Right hindlimb (tissue), 1 donor: ENCODE data around the gene AMDHD2.
A peak's percentile ranks its signal among the peaks of the same experiment; 100 is the strongest.
"Not testable (repeated sequence)": the region's sequence is repeated elsewhere in the genome, so short reads cannot be mapped to it uniquely, and the experiment has no call there.

Source experiments
- DNase-seq: peaks from one replicate; pipeline ENCODE4 v3.0.0-alpha.2; 2018

AMDHD2 gene

DNA sequence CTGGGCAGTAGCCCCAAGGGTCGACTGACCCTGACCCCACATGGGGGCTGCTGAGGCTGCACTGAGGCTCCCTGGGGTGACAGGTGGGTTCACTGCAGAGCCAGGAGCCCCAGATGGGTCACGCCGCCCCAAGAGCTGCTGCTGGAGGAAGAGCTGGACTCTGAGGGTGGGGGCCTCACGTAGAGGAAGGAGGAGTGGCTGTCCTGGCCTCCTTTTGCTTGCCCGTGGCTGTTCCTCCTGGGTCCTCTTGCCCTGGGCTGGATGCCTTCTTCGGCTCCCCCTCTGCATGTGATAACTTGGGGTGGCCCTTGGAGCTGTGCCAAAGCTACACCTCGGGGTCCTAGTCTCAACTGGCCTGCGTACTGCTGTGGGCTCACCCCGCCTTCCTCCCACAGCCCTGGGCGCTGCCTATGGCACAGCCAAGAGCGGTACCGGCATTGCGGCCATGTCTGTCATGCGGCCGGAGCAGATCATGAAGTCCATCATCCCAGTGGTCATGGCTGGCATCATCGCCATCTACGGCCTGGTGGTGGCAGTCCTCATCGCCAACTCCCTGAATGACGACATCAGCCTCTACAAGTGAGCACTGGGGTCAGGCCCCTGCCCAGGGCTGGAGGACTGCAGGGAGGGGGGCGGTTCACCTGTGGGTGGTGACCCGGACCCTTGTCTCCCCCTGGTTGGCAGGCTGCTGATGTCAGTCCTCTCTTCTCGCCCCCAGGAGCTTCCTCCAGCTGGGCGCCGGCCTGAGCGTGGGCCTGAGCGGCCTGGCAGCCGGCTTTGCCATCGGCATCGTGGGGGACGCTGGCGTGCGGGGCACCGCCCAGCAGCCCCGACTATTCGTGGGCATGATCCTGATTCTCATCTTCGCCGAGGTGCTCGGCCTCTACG, 1.1 kb upstream of the AMDHD2 start:
- DNase-seq: peak; percentile 32

DNA sequence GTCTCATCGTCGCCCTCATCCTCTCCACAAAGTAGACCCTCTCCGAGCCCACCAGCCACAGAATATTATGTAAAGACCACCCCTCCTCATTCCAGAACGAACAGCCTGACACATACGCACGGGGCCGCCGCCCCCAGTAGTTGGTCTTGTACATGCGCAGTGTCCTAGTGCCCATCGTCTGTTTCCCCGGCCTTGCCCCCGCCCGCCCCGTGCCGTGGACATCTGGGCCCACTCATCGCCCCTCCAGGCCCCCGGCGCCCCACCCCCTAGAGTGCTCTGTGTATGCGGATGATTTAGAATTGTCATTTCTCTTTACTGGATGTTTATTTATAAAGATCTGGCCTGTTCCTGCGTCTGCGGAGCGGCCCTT, 475 bp upstream of the AMDHD2 start:
- DNase-seq: no peak

DNA sequence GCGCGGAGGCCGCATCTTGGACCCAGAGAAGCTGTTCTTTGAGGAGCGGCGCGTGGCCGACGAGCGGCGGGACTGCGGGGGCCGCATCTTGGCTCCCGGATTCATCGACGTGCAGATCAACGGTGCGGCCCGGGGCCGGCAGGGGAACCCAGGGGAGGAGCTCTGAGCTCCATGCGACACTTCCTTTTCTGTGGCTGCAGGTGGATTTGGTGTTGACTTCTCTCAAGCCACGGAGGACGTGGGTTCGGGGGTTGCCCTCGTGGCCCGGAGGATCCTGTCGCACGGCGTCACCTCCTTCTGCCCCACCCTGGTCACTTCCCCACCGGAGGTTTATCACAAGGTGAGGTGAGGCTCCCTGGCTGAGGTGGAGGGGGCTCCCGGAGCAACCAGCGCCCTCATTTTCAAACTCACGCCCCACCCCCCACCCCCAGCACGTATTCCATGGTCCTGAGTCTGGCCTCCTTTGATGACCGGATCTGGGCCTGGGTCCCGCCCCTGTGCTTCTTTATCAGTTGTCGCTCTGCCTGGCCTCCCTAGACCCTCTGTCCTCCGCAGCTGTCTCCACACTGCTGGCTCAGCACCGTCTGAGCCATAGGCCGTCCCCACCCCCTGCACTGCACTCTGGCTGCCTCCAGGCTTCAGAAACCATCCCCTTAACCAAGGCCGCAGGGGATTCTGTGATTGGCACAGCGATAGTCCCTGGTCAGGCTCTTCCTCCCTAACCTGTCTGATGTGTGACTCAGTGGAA, 787 bp downstream of the AMDHD2 start:
- DNase-seq: peak; percentile 24

DNA sequence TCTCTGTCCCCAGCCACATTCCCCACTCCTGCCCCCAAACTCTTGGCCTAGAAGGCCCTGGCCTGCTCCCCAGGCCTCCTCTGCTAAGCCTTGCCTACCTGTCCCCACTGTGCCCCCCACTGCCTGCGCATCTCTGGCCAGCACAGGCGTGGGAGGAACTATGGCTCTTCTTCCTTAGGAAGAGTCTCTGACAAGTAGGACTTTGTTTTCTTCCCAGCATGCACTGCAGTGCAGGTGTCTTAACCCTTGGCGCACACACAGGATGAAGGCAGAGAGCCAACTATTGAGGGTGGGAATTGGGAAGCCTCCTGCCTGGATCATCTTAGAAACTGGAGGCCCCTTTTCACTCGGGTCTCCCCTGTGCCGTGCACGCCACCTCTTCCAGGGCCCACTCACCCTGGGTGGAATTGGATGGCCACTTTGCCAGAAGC, 3.6 kb downstream of the AMDHD2 start:
- DNase-seq: no peak

DNA sequence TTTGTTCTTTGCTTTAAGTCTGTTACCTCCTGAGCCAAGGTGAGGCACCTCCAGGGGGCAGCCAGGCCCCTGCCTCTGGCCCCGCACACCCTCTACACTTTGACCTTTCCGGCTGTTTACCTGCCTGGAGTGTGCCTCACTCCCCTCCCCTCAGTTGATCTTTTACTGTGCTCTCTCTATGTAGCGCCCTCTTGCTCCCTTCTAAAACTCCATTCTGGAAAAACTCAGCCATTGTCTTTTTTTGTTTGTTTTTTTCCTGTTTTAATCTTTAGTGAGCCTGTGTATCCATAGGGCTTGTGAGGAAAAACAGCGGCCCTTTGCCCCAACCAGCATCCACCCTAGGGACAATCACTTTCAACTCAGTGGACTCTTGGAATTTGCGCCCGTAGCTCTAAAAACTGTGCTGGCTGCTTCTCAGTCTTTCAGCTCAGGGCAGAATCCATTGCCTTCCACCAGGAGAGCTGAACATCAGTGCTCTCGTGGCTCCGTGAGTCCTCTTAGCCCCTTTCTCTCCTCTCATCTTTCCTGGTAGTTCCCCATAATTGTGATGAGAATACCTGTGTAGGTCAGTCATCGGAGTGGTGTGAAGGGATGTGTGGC, 4.3 kb downstream of the AMDHD2 start:
- no peak for DNase-seq

DNA sequence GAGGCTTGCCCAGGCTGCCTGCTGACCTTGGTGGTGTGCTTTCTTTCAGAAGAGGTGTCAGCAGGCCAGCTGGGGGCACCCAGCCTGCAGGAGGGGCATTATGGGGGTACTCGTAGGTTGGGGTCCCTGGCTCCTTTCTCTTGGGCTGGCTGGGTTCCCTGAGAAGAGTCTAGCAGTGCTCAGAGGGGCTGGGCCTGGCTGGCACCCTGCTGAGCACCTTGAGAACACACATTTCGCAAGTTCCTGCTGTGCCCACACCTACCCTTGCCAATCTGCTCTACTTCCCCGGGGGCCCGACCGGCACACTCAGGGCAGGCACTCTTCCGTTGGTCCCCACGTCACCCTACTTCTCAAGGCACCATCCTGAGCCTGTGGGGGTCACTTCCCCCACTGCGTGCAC, 6.0 kb downstream of the AMDHD2 start:
- no peak for DNase-seq

DNA sequence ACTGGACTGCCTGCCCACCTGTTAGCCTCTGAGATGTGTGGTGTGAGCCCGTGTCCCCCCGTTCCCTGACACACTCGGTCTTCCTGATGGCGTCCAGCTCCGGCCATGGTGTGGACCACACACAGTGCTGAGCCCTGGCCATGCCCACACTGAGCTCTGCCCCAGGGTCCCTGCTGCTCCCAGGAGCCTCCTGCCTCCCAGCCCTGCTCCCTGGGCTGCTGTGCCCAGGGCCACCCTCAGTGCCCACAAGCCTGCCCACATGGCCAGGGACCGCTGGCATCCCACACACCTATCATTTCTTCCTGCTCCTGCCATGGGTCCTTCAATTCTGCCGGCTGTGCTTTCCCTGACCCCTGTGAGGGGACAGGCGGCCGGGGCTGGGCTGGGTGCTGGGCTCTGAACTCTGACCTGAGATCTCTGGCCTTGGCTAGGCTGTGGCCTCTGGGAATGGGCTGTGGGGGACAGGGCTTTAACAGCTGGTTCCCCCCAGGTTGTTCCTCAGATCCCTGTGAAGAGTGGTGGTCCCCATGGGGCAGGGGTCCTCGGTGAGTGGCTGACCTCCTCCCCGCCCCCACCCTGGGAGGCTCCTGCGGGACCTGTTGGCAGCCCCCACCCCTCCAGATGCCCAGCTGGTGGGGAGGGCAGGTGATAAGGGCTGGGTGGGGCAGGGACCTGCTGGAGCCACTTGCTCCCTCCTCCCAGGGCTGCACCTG, 7.1 kb downstream of the AMDHD2 start:
- no peak for DNase-seq

DNA sequence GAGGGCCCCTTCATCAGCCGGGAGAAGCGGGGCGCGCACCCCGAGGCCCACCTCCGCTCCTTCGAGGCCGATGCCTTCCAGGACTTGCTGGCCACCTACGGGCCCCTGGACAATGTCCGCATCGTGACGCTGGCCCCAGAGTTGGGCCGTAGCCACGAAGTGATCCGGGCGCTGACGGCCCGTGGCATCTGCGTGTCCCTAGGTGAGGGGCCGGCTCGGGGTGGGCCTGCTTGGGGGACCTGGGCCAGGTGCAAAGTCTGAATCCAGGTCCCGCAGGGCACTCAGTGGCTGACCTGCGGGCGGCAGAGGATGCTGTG, 7.6 kb downstream of the AMDHD2 start:
- no peak for DNase-seq

DNA sequence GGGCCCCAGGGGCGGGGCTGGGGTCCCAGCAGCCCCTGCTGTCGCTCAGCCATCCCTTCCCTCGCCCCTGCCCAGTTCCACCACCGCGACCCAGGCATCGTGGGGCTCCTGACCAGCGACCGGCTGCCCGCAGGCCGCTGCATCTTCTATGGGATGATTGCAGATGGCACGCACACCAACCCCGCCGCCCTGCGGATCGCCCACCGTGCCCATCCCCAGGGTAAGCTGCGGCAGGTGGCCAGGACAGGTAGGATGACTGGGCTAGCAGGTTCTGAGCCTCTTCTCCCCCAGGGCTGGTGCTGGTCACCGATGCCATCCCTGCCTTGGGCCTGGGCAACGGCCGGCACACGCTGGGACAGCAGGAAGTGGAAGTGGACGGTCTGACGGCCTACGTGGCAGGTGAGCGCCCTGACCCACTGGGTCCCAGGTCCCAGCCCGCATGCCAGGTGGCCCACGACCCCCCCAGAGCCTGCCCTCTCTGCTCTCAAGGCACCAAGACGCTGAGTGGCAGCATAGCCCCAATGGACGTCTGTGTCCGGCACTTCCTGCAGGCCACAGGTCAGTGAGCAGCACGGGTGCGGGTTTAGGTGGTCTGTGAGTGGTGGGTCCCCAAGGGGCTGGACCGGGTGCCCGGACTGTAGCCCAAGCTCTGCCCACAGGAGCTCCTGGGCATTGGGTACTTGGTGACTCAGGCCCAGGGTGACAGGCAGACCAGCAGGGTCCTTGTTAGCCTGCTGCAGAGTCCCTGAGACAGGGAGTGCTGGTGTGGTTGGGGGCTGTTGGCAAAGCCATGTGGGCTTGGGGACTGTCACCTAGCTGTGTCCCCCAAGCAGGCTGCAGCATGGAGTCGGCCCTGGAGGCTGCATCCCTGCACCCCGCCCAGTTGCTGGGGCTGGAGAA, 8.2 kb downstream of the AMDHD2 start:
- DNase-seq: no peak

DNA sequence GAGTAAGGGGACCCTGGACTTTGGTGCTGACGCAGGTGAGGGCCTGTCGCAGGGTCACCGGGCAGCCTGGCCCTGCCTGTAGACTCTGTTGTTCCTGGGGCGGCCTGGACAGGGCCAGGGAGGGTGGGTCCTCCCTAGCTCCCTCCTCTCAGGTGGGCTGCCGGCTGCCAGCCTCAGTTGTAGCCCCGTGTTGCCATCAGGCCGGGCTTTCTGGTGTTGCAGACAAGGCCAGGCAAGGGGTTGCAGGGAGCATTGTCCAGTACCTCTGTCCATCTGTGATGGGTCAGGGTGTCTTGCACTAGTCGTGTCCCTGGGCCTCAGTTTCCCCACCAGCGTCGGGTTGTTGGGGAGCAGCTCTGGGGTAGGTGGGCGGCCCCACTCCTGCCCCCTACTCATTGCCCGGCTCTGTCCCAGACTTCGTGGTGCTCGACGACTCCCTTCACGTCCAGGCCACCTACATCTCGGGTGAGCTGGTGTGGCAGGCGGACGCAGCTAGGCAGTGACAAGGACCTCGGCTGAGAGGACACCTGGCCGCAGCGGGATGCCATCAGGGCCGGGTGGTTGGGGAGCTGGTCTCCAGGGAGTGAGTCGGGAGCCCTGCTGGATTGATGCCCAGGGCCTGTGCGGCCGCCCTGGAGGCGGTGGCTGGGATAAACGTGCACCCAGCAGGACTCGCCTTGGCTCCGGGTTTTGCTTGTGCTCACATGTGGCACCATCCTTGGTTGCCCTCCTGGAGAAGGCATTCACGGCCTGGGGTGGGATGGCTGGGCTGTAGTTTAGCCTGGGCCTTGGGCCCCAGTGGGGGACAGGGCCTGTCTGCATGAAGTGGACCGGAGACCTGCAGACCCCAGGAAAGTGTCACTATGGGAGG, 9.1 kb downstream of the AMDHD2 start:
- no peak for DNase-seq

DNA sequence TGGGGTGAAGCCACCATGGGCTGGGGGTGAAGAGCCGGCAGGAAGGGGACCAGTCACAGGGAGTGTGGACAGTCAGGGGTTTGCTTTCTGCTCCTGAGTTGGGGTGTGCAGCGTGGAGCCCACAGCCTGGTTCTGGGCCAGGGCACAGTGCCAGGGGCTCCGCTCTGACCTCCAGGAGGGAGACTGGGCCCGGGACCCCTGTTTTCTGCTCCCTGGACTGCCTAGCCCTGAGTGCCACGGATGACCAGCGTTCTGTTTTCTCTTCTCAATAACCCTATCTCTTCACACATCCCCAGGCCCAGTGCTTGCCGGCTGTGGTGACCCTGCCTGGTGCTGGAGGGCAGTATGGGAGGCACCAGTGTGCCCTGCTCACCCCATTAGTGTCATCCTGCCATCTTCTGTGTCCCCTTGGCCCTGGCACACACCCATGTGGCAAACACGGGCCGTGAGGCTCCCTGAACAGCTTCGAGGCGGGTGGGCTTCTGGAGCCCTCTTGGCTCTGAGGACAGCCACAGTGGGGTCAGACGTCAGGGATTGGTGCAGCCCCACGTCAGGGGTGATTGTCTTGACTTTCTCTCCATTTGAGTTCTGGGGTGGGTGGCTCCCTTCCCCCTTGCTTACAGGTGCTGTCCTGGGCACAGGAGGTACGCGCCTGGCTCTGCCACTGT, 9.9 kb downstream of the AMDHD2 start:
- DNase-seq: no peak

DNA sequence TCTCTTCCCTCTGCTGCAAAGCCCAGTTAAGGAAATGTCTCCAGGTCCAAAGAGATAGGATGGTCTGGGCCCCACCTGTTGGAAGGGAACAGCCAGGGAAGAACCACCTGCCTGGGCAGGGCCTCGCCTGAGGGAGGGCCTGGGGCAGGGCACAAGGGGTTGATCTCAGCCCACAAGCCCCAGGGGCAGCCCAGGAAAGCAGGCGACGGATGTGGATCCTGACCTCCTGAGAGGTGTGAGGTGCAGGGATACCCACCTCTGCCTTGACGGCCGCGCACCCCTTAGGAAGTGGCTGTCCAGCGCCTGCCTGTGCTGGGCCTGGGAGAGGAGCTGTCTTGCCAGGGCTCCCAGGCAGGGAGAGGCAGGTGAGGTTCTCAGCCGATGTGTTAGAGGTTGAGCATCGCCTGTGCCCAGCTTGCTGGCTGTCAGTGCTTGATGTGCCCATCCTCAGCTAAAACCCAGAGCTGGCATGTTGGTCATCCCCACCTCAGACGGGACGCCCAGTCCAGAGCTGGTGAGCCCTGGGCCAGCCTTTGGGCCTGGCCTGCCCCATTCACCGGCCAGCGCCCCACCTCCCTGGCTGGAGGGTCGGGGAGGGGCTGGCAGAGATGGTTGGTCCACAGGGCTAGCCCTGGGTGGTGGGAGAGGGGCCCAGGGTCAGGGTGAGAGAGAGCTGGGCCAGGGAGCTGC, 10.6 kb downstream of the AMDHD2 start:
- DNase-seq: no peak

DNA sequence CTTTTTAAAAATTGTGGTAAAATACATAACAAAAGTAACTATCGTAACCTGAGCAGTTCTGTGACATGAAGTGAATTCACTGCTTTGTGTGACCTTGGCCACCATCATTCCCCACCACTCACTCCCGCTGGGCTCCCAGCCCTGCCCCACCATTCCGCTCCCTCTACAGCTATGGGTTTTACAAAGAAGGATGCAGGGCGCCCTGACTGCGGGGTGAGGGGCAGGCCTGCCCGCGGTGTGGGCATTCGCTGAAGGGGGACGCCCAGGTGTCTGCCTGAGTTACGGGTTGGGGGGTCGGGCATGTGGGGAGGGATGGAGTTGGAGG, 11.2 kb downstream of the AMDHD2 start, which contains the start of gene CEMP1:
TSS of gene CEMP1 (minus strand) at position 38 of the 325 bp plus-strand sequence. CDS start 335 bp downstream, outside the sequence.
- no peak for DNase-seq

DNA sequence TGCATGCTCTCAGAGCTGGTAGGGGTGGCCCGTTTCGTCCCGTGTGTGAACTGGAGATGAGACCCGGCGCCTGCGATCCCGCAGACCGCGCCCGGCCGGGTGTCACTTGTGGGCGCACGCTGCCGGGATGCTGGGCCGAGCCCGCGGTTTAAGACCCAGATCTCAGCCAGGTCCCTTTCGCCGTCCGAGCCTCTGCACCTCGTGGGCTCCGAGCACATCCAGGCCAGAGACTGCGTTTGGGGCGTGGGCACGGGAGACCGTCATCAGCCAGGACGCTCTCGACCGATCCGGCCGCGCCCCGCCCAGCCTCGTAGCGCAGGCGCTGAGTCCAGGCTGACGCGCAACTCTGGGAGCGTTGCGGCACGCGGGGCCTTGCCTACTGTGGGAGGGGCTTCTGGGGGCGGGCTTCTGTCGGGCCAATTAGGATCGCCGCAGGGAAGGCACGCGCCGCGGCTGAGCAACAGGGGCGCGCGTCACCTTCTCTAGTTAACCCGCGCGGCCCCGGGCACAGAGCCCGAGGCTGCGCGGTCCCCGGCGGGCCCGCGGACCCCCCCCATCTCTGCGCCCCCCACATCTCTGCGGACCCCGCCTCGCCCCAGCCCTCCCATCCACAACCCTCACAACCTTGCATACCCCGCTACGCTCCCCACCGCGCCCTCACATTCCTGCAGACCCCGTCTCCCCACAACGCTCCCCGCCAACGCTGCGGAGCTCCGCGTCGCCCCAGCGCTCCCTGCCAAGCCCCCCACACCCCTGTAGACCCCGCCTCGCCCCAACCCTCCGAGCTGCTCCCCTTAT, 11.7 kb downstream of the AMDHD2 start:
- peak; percentile 99 for DNase-seq

DNA sequence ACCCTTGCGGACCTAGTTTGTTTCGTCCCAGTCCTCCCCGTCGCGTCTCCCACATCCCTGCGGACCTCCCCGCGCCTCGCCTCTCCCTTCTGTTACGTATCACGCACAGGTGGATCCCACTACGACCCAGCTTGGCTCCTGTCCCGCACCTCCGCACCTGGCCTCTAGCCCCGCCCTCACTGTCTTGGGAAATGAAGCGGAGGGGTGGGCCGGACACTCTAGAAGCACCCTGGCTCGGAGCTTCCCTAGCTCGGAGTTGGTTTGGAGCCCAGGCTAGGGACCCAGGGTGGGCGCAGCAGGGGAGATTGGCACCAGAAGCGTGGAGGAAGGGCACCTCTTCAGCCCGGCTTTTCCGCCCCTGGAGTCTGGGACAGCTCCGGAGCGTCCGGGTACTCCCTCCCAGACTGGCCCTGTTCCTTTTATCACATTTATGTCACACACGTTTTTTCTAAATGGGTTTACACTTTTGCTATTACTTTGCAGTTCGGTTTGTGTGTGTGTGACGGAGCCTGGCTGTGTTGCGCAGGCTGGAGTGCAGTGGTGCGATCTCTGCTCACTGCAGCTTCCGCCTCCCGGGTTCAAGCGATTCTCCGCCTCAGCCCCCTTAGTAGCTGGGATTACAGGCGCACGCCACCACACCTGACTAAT, 12.4 kb downstream of the AMDHD2 start:
- peak; percentile 72 for DNase-seq

DNA sequence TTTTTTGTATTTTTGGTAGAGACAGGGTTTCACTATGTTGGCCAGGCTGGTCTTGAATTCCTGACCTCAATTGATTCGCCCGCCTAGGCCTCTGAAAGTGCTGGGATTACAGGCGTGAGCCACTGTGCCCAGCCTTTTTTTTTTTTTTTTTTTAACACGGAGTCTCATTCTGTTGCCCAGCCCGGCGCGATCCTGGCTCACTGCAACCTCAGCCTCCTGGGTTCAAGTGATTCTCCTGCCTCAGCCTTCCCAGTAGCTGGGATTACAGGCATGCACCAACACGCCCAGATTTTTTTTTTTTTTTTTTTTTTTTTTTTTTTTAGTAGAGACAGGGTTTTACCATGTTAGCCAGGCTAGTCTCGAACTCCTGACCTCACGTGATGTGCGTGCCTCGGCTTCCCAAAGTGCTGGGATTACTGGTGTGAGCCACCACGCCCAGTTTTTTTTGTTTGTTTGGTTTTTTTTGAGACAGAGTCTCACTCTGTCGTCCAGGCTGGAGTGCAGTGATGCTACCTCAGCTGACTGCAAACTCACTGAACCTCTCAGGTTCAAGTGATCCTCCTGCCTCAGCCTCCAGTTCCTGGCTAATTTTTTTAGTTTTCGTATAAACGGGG, 13.1 kb downstream of the AMDHD2 start:
- not testable (repeated sequence) for DNase-seq

DNA sequence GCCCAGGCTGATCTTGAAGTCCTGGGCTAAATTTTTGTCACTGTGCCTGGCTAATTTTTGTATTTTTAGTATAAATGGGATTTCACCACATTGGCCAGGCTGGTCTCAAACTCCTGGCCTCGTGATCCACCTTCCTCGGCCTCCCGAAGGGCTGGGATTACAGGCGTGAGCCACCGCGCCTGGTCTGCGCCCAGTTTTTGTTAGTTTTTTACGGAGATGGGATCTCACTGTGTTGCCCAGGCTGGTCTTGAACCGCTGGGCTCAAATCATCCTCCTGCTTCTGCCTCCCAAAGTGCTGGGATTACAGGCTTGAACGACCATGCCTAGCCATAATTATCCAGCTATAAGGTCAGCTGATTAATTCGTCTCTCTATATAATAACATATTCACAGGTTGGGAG, 13.7 kb downstream of the AMDHD2 start:
- DNase-seq: no peak

DNA sequence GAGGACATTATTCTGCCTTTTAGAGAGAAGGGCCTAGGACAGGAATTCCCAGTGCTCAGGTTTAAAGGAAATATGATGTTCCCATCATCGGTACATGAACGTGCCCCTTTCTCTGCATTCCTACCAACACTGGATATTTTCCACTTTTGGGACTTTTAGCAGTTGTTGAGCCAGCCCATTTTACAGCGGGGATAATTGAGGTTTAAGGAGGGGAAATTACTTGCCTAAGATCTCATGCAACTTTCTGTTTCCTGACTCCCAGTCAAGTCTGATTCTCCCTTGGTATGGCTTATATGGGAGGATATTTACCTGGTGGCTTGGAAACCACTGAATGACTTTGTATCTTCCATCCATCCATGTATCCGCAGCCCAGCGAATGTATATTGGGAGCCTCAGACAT, 14.2 kb downstream of the AMDHD2 start:
- not testable (repeated sequence) for DNase-seq
